Sigmoid colon (tissue), 7 donors: ENCODE measurements around the gene HNRNPAB. TPM values are rescaled to one million over a fixed set of nuclear protein-coding genes. Genes with fewer than 3 reads are reported as not detected.

Experiments used
- DNase-seq: peaks from one replicate; pipeline ENCODE4 v3.0.0-alpha.2; 2019
- H3K27ac ChIP-seq, 4 donors: fragments of 200-600 bp; sonication (generic); one replicate each; pipeline ENCODE4 v1.5.1; 2016 to 2019; ENCODE audit warnings: mild to moderate bottlenecking in 1 of 4
- H3K27me3 ChIP-seq, 3 donors: fragments of 200-600 bp; sonication (generic); one replicate each; pipeline ENCODE4 v1.5.1; 2019; ENCODE audit warnings: mild to moderate bottlenecking in 1 of 3
- H3K36me3 ChIP-seq, 4 donors: fragments of 200-600 bp; sonication (generic); one replicate each; pipeline ENCODE4 v1.5.1; 2016 to 2019
- H3K4me1 ChIP-seq, 4 donors: fragments of 200-600 bp; sonication (generic); one replicate each; pipeline ENCODE4 v1.5.1; 2017 to 2019
- H3K4me3 ChIP-seq, 4 donors: fragments of 200-600 bp; sonication (generic); one replicate each; pipeline ENCODE4 v1.5.1; 2017 to 2019; ENCODE audit warnings: mild to moderate bottlenecking in 2 of 4, moderate library complexity in 1 of 4
- H3K9me3 ChIP-seq, 4 donors: fragments of 200-600 bp in 3 of 4; sonication (generic) in 3 of 4; one replicate each; pipeline versions ENCODE4 v1.5.1 to v1.6.1; 2013 to 2019
- CTCF ChIP-seq, 4 experiments: fragments of 450-650 bp in 3 of 4; fragments of 200-600 bp in 1 of 4; IDR thresholded peaks; one replicate each; pipeline ENCODE4 v1.5.1; 2016 to 2019; ENCODE audit warnings: antibody characterized with exemption in 4 of 4, mild to moderate bottlenecking in 3 of 4, moderate library complexity in 2 of 4
- EP300 ChIP-seq, 4 donors: sonication (generic); formaldehyde crosslinking; IDR thresholded peaks; one replicate each; pipeline ENCODE4 v1.6.1; 2017; ENCODE audit warnings: antibody characterized with exemption in 4 of 4
- POLR2A ChIP-seq, 2 donors: fragments of 450-650 bp; IDR thresholded peaks; one replicate each; pipeline ENCODE4 v1.6.1; 2016; ENCODE audit warnings: antibody characterized with exemption in 2 of 2, mild to moderate bottlenecking in 2 of 2, moderate library complexity in 2 of 2
- POLR2AphosphoS5 ChIP-seq, 4 donors: sonication (generic); formaldehyde crosslinking; IDR thresholded peaks; one replicate each; pipeline ENCODE4 v1.6.1; 2017; ENCODE audit warnings: antibody characterized with exemption in 4 of 4
- WGBS, 2 donors: extraction: QIAGEN DNeasy Blood & Tissue Kit; methylation state at CpG; one replicate each; pipeline ENCODE4 v1.1.7; 2013; 5-methylcytosine and 5-hydroxymethylcytosine counted together
- intact Hi-C: fragments of 100-400 bp; cut with DNase I; formaldehyde crosslinking; loops from one replicate; pipeline ENCODE4 v1.15.1; 2023
- polyA plus RNA-seq, 3 donors: library from polyadenylated mRNA; stranded (reverse); fragments of 200-250 nt; gene quantifications; one replicate each; pipeline ENCODE4 v1.2.3, GENCODE V29; 2013
- total RNA-seq, 4 donors: library from RNA; depleted of rRNA; stranded (reverse); fragments of >200 nt; gene quantifications; one replicate each; pipeline ENCODE4 v1.1.0, GENCODE V29; 2016
- donor health status: healthy with polysubstance abuse.
- donor health status: Bipolar disorder and iron deficiency.
- donor health status: healthy.

Gene HNRNPAB
- total and polyA plus RNA-seq, 7 donors = 77.8 to 227 (median 101) TPM

- DNase-seq = no peak
- Histone ChIP-seq H3K27me3 (no peaks in the 10 kb centered on the region), H3K27ac (no peak overlapping the region), H3K4me3 (no peak overlapping the region), H3K4me1 (no peaks in the 10 kb centered on the region), H3K9me3 (no peaks in the 10 kb centered on the region), H3K36me3 (no peaks in the 10 kb centered on the region)
- intact Hi-C loops = no loop called here
- TF ChIP-seq CTCF (IDR thresholded peaks at IDR 0.05) = no peak
- no peak for TF ChIP-seq EP300 (IDR thresholded peaks at IDR 0.05)
- no peak for TF ChIP-seq POLR2AphosphoS5 (IDR thresholded peaks at IDR 0.05)
- TF ChIP-seq POLR2A (IDR thresholded peaks at IDR 0.05) = no peak
- WGBS, 2 donors = 66 to 75% methylated on average over 6 of the region's 6 CpGs
These were observed 17.9 kb upstream of the HNRNPAB start for GRCh38 chr5:178186427-178186826.

- no peak within 1 kb of the TSS for H3K27ac ChIP-seq
- no peaks in the 10 kb centered on the region for H3K36me3 ChIP-seq
- H3K4me1 ChIP-seq = no peaks in the 10 kb centered on the region
- H3K9me3 ChIP-seq = no peaks in the 10 kb centered on the region
- no peaks in the 10 kb centered on the region for H3K27me3 ChIP-seq
- TF ChIP-seq EP300 (IDR thresholded peaks at IDR 0.05) = no peak
- no peak for TF ChIP-seq CTCF (IDR thresholded peaks at IDR 0.05)
- TF ChIP-seq POLR2A (IDR thresholded peaks at IDR 0.05) = no peak
- TF ChIP-seq POLR2AphosphoS5 (IDR thresholded peaks at IDR 0.05) = no peak
- intact Hi-C loops = no loop called here
- DNase-seq = no peak
- whole genome bisulfite sequencing, 2 donors = 93 to 94% methylated on average over 27 of the region's 27 CpGs
- peak within 1 kb of the TSS in 1 of 4 donors; percentile 5 for H3K4me3 ChIP-seq
These were observed 17.3 kb upstream of the HNRNPAB start, which contains the start of gene GMCL2 for GRCh38 chr5:178187014-178187413. TSS of gene GMCL2 (minus strand) at chr5:178187371. CDS start at chr5:178187299, 72 bp downstream.

- DNase-seq = no peak
- no peak overlapping the region for H3K27ac ChIP-seq
- no peaks in the 10 kb centered on the region for H3K9me3 ChIP-seq
- 43 to 70% methylated on average over 2 of the region's 2 CpGs for WGBS, 2 donors
- no peak for TF ChIP-seq POLR2A (IDR thresholded peaks at IDR 0.05)
- no peak for TF ChIP-seq CTCF (IDR thresholded peaks at IDR 0.05)
- TF ChIP-seq EP300 (IDR thresholded peaks at IDR 0.05) = no peak
- TF ChIP-seq POLR2AphosphoS5 (IDR thresholded peaks at IDR 0.05) = no peak
- H3K36me3 ChIP-seq = no peaks in the 10 kb centered on the region
- intact Hi-C loops = no loop called here
- H3K27me3 ChIP-seq = no peaks in the 10 kb centered on the region
- no peak overlapping the region for H3K4me3 ChIP-seq
- H3K4me1 ChIP-seq = no peaks in the 10 kb centered on the region
These were observed 14.9 kb upstream of the HNRNPAB start for GRCh38 chr5:178189433-178189832.

GRCh38 chr5:178191661-178192060 lies 12.7 kb upstream of the HNRNPAB start:
- 71 to 85% methylated on average over 4 of the region's 4 CpGs for WGBS, 2 donors
- H3K27me3 ChIP-seq = no peaks in the 10 kb centered on the region
- TF ChIP-seq EP300 (IDR thresholded peaks at IDR 0.05) (no peak), CTCF (IDR thresholded peaks at IDR 0.05) (no peak), POLR2AphosphoS5 (IDR thresholded peaks at IDR 0.05) (no peak), POLR2A (IDR thresholded peaks at IDR 0.05) (no peak)

GRCh38 chr5:178192244-178192643 lies 12.1 kb upstream of the HNRNPAB start:
- no peaks in the 10 kb centered on the region for H3K9me3 ChIP-seq
- H3K36me3 ChIP-seq = no peaks in the 10 kb centered on the region
- DNase-seq = no peak
- intact Hi-C loops = no loop called here
- 77 to 82% methylated on average over 2 of the region's 2 CpGs for WGBS, 2 donors
- H3K27me3 ChIP-seq = no peaks in the 10 kb centered on the region
- no peak overlapping the region for H3K27ac ChIP-seq
- no peaks in the 10 kb centered on the region for H3K4me1 ChIP-seq
- no peak for TF ChIP-seq CTCF (IDR thresholded peaks at IDR 0.05)
- H3K4me3 ChIP-seq = no peak overlapping the region

More at GRCh38 chr5:178191661-178192060, 12.7 kb upstream of the HNRNPAB start:
- Histone ChIP-seq H3K27ac (no peak overlapping the region), H3K36me3 (no peaks in the 10 kb centered on the region), H3K9me3 (no peaks in the 10 kb centered on the region), H3K4me3 (no peak overlapping the region), H3K4me1 (no peaks in the 10 kb centered on the region)
- intact Hi-C loops = no loop called here
- no peak for DNase-seq
